K562 (cell line): ENCODE measurements around the gene MATCAP1. TPM values are rescaled to one million over a fixed set of nuclear protein-coding genes. Genes with fewer than 3 reads are reported as not detected.

Experiments used
- FOXA1 ChIP-seq: fragments of 450-650 bp; IDR thresholded peaks from 2 replicates; pipeline ENCODE4 v1.6.1; 2016; ENCODE audit warnings: mild to moderate bottlenecking, borderline replicate concordance
- HNRNPLL ChIP-seq: fragments of 200-400 bp; formaldehyde crosslinking; IDR thresholded peaks from 2 replicates; pipeline ENCODE4 v1.6.1; 2017; ENCODE audit warnings: low read length, low read depth, mild to moderate bottlenecking; ENCODE audit not compliant: poor library complexity, severe bottlenecking
- LCOR ChIP-seq: sonication (generic); formaldehyde crosslinking; IDR thresholded peaks from 2 replicates; pipeline ENCODE4 v1.8.0; 2022; ENCODE audit warnings: mild to moderate bottlenecking, missing genetic modification reagents
- MECOM ChIP-seq: fragments of 250-450 bp; sonication (Bioruptor Pico); IDR thresholded peaks from 2 replicates; pipeline ENCODE4 v1.8.0; 2022; ENCODE audit warnings: inconsistent platforms
- NFIC ChIP-seq: fragments of 450-650 bp; IDR thresholded peaks from 2 replicates; pipeline ENCODE4 v1.6.1; 2017; ENCODE audit warnings: mild to moderate bottlenecking, inconsistent platforms
- POLR2B ChIP-seq: fragments of 450-650 bp; IDR thresholded peaks from 2 replicates; pipeline ENCODE4 v1.6.1; 2018; ENCODE audit warnings: low read depth; ENCODE audit not compliant: partially characterized antibody
- RBM15 ChIP-seq: fragments of 200-400 bp; formaldehyde crosslinking; IDR thresholded peaks from 2 replicates; pipeline ENCODE4 v1.6.1; 2018; ENCODE audit warnings: mild to moderate bottlenecking, low read length, moderate library complexity; ENCODE audit not compliant: insufficient read depth
- SP1 ChIP-seq: sonication (generic); formaldehyde crosslinking; IDR thresholded peaks from 2 replicates; pipeline ENCODE4 v1.8.1; 2022; ENCODE audit warnings: mild to moderate bottlenecking, missing genetic modification reagents
- SUPT5H ChIP-seq: fragments of 450-650 bp; IDR thresholded peaks from 2 replicates; pipeline ENCODE4 v1.6.1; 2016
- THAP12 ChIP-seq: fragments of 250-450 bp; sonication (Bioruptor Pico); IDR thresholded peaks from 2 replicates; pipeline ENCODE4 v1.9.0; 2021; ENCODE audit warnings: mild to moderate bottlenecking, inconsistent platforms
- TRIM24 ChIP-seq, 2 experiments: fragments of 450-650 bp; IDR thresholded peaks; 2 replicates each; pipeline ENCODE4 v1.6.1; 2016
- YY1 ChIP-seq, 3 experiments: IDR thresholded peaks; 2 replicates each; pipeline ENCODE4 v1.6.1; 2011; ENCODE audit warnings: low read length in 2 of 3, mild to moderate bottlenecking in 2 of 3, moderate library complexity in 2 of 3, borderline replicate concordance in 1 of 3, control low read depth in 1 of 3, low read depth in 1 of 3; ENCODE audit not compliant: insufficient read depth in 3 of 3, insufficient replicate concordance in 2 of 3, control insufficient read depth in 1 of 3, insufficient read length in 1 of 3; ENCODE audit errors: extremely low read depth in 1 of 3
- ZNF280A ChIP-seq: fragments of 450-650 bp; IDR thresholded peaks from 2 replicates; pipeline ENCODE4 v1.6.1; 2018; ENCODE audit warnings: mild to moderate bottlenecking, low read depth; ENCODE audit not compliant: partially characterized antibody
- polyA plus RNA-seq, 8 experiments: library from polyadenylated mRNA; depleted of rRNA in 4 of 8; stranded (reverse) in 5 of 8; unstranded in 3 of 8; fragments of >200 nt; fragmentation: Nextera tagmentation in 2 of 8; fragmentation: Illumina TruSeq in 1 of 8; extraction: Ambion mirVana in 2 of 8; extraction: Trizol in 1 of 8; gene quantifications; 2 replicates each; pipeline versions ENCODE4 v1.2.1 to v1.2.3, GENCODE V29; 2011 to 2014; ENCODE audit warnings: inconsistent platforms in 1 of 8, missing spikeins in 1 of 8
- total RNA-seq, 7 experiments: library from RNA; depleted of rRNA in 6 of 7; stranded (reverse); fragments of >200 nt in 6 of 7; fragmentation: Illumina TruSeq in 2 of 7; extraction: Trizol in 2 of 7; gene quantifications; 2 replicates each; pipeline versions ENCODE4 v1.2.1 to v1.2.3, GENCODE V29; 2011 to 2021; ENCODE audit warnings: low replicate concordance in 1 of 7
- TF ChIP-seq, protein P1 (sequence below): sonication (generic); formaldehyde crosslinking; IDR thresholded peaks from 2 replicates; pipeline ENCODE4 v1.8.0; 2022; ENCODE audit warnings: missing genetic modification reagents, mild to moderate bottlenecking, moderate library complexity, borderline replicate concordance

The MATCAP1 gene
- total and polyA plus RNA-seq, 9 of the 15 experiments (the other 6 are each of a cell fraction or from before 2014, with no cell fraction given), result 3.4 to 20.5 (median 10.3) TPM

DNA sequence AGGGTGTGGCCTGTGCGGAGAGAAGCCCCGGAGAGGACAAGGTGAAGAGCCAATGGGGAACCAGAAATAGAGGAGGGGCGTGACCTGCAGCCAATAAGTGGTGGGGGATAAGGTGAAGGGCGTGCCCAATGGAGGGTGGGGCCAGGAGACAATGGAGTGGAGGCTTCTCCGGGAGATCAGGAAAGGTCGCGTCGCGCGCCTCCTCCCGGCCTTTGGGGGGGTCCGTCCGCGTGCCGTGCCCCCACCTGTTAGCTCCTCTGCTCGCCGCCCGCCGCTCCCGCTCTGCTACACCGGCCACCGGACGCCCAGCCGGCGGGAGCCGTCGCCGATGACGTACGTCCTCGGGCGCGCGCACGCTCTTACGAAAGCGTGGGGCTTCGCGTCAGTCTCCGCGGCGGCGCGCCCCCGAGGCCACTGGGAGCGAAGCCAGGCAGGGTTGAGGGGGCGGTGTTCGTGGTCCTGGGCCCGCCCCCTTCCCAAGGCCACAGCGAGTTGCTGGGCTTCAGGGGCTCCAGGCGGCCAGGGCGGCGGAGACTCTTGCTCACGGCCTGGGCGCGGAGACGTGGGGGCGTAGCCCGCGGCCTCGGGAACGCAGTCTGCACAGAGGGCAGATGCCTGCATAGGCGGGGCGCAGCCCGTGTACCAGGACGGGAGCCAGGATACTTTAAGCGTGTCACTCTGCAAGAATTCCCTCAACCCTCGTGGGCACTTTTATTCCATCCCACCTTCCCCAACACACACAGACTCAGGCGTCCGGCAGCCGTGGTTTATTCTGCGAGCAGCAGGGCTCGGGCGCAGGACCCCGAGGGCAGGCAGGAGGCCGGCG, at the start of gene MATCAP1 (continued):
- TF ChIP-seq, protein P1, sequence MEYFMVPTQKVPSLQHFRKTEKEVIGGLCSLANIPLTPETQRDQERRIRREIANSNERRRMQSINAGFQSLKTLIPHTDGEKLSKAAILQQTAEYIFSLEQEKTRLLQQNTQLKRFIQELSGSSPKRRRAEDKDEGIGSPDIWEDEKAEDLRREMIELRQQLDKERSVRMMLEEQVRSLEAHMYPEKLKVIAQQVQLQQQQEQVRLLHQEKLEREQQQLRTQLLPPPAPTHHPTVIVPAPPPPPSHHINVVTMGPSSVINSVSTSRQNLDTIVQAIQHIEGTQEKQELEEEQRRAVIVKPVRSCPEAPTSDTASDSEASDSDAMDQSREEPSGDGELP (CRISPR knock-in tag), result peak; percentile 83; the same call in 1 of the 2 replicates
- no peak for TF ChIP-seq FOXA1
- no peak for TF ChIP-seq RBM15
- peak; percentile 94 for TF ChIP-seq SP1 (CRISPR knock-in tag)
- TF ChIP-seq MECOM (CRISPR knock-in tag), result no peak
- no peak for TF ChIP-seq TRIM24 (IDR thresholded peaks at IDR 0.05)
- TF ChIP-seq HNRNPLL, result peak; percentile 44
- TF ChIP-seq POLR2B, result peak; percentile 74
- peak; percentile 88 for TF ChIP-seq NFIC
- no peak for TF ChIP-seq ZNF280A
- peak; percentile 82 for TF ChIP-seq SUPT5H
- peak; percentile 49; the same call in 1 of the 2 replicates for TF ChIP-seq THAP12 (CRISPR knock-in tag)
- TF ChIP-seq YY1 (IDR thresholded peaks at IDR 0.05; ENCODE audit: borderline replicate concordance in 1 of 3, control insufficient read depth in 1 of 3, extremely low read depth in 1 of 3, insufficient read depth in 3 of 3, insufficient read length in 1 of 3, insufficient replicate concordance in 2 of 3, low read depth in 1 of 3, low read length in 2 of 3), result peak in 1 of 3 experiments; percentile 16
- TF ChIP-seq LCOR, result 0 out of 2 replicates have a peak, but pooled peaks have one; percentile 4
